Endodermal cell (in vitro differentiated cells): ENCODE data around the gene AK9. TPM values are rescaled to one million over a fixed set of nuclear protein-coding genes. Genes with fewer than 3 reads are reported as not detected.
"Not testable (repeated sequence)": the region's sequence is repeated elsewhere in the genome, so short reads cannot be mapped to it uniquely, and the experiment has no call there.

Source experiments
- DNase-seq: peaks from one replicate; pipeline ENCODE4 v3.0.0-alpha.2; 2017
- H3K27ac ChIP-seq: 2 replicates; pipeline ENCODE4 v1.5.1; 2013; ENCODE audit warnings: mild to moderate bottlenecking, low read depth, low read length, moderate library complexity
- H3K27me3 ChIP-seq: 2 replicates; pipeline ENCODE4 v1.6.1; 2013; ENCODE audit warnings: mild to moderate bottlenecking, low read length, moderate library complexity; ENCODE audit not compliant: insufficient read depth, control insufficient read depth, poor library complexity, severe bottlenecking
- H3K36me3 ChIP-seq: 2 replicates; pipeline ENCODE4 v1.7.0; 2013; ENCODE audit warnings: mild to moderate bottlenecking, low read length, moderate library complexity; ENCODE audit not compliant: control insufficient read depth, insufficient read depth
- H3K4me1 ChIP-seq: one replicate; pipeline ENCODE4 v1.7.0; 2013; ENCODE audit warnings: low read length; ENCODE audit not compliant: control insufficient read depth, insufficient read depth
- H3K4me3 ChIP-seq: 2 replicates; pipeline ENCODE4 v1.5.1; 2013; ENCODE audit warnings: mild to moderate bottlenecking, low read length, moderate library complexity
- H3K9ac ChIP-seq: 2 replicates; pipeline ENCODE4 v1.6.1; 2013; ENCODE audit warnings: mild to moderate bottlenecking, low read length, moderate library complexity; ENCODE audit not compliant: poor library complexity, severe bottlenecking; ENCODE audit errors: extremely low read depth
- H3K9me3 ChIP-seq: 2 replicates; pipeline ENCODE4 v1.6.1; 2013; ENCODE audit warnings: mild to moderate bottlenecking, low read length, moderate library complexity; ENCODE audit not compliant: control insufficient read depth
- H3K27ac Mint-ChIP-seq: 2 replicates; pipeline ENCODE4 v1.8.0; 2020; ENCODE audit warnings: mixed read lengths
- H3K27me3 Mint-ChIP-seq: 2 replicates; pipeline ENCODE4 v1.8.0; 2021; ENCODE audit warnings: mild to moderate bottlenecking, mixed read lengths; ENCODE audit not compliant: insufficient read depth
- H3K36me3 Mint-ChIP-seq: 2 replicates; pipeline ENCODE4 v1.8.0; 2020; ENCODE audit warnings: low read depth, mixed read lengths
- H3K4me1 Mint-ChIP-seq: 2 replicates; pipeline ENCODE4 v1.8.0; 2020; ENCODE audit warnings: mixed read lengths
- H3K4me3 Mint-ChIP-seq: 2 replicates; pipeline ENCODE4 v1.8.0; 2020; ENCODE audit warnings: mild to moderate bottlenecking, moderate library complexity, mixed read lengths
- H3K9me3 Mint-ChIP-seq: 2 replicates; pipeline ENCODE4 v1.8.0; 2020; ENCODE audit warnings: mild to moderate bottlenecking, mixed read lengths
- WGBS, 2 experiments: methylation state at CpG; one replicate each; pipeline versions ENCODE4 v1.1.5 to v1.1.7; 2013; ENCODE audit warnings: missing lambda C conversion rate in 2 of 2, mixed read lengths in 1 of 2; ENCODE audit not compliant: insufficient coverage in 1 of 2, insufficient read length in 1 of 2; 5-methylcytosine and 5-hydroxymethylcytosine counted together
- total RNA-seq, 2 donors: library from RNA; stranded (reverse); fragmentation: NEBNext Ultra II Directional in 1 of 2; extraction: Animal tissue kit (Norgen Biotek cat#: 25700) in 1 of 2; gene quantifications; 2 replicates in 1 of 2; 3 replicates in 1 of 2; pipeline ENCODE4 v1.2.1, GENCODE V29; 2021
- TF ChIP-seq, protein P1 (sequence below): fragments of 200-600 bp; sonication (generic); conservative IDR thresholded peaks from 2 replicates; pipeline ENCODE4 v1.5.0; 2021; ENCODE audit warnings: antibody characterized with exemption, mild to moderate bottlenecking

The AK9 gene
- total RNA-seq, 2 donors from 2014 or later = 1.8 to 2.7 TPM

DNA sequence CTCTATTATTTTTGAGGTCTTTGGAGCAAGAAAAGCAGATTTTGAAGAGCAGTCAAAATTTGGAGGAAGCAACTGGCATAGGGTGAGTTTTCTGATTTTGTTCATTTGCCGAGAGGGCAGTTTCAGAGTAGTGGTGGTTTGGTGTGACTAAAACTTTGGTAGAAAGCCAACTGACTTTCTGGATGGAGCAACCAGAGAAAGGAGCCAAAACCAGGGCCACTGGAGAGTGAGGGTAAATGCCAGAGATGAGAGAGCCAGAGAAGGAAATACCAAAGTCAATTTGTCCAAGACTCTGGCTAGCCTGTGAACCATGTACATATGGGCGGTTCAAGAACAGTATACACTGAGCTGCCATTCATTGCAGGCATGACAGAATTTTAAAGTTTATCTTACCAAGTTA, 167.5 kb downstream of the AK9 start:
- WGBS, 2 experiments = 87 to 90% methylated on average over 2 of the region's 2 CpGs
- no peak overlapping the region for H3K4me3 ChIP-seq
- no peak overlapping the region for H3K9ac ChIP-seq
- no peak overlapping the region for H3K4me3 Mint-ChIP-seq
- TF ChIP-seq, protein P1, sequence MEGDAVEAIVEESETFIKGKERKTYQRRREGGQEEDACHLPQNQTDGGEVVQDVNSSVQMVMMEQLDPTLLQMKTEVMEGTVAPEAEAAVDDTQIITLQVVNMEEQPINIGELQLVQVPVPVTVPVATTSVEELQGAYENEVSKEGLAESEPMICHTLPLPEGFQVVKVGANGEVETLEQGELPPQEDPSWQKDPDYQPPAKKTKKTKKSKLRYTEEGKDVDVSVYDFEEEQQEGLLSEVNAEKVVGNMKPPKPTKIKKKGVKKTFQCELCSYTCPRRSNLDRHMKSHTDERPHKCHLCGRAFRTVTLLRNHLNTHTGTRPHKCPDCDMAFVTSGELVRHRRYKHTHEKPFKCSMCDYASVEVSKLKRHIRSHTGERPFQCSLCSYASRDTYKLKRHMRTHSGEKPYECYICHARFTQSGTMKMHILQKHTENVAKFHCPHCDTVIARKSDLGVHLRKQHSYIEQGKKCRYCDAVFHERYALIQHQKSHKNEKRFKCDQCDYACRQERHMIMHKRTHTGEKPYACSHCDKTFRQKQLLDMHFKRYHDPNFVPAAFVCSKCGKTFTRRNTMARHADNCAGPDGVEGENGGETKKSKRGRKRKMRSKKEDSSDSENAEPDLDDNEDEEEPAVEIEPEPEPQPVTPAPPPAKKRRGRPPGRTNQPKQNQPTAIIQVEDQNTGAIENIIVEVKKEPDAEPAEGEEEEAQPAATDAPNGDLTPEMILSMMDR = no peak
- no peaks in the 10 kb centered on the region for H3K4me1 Mint-ChIP-seq
- H3K9me3 ChIP-seq = peaks cover 18% of the 10 kb centered on the region
- peaks cover 26% of the 10 kb centered on the region for H3K9me3 Mint-ChIP-seq
- H3K27me3 Mint-ChIP-seq = no peaks in the 10 kb centered on the region
- no peak overlapping the region for H3K27ac ChIP-seq
- H3K4me1 ChIP-seq = no peaks in the 10 kb centered on the region
- H3K27me3 ChIP-seq = no peaks in the 10 kb centered on the region
- DNase-seq = no peak
- no peaks in the 10 kb centered on the region for H3K36me3 ChIP-seq
- peaks cover 3% of the 10 kb centered on the region for H3K36me3 Mint-ChIP-seq
- no peak overlapping the region for H3K27ac Mint-ChIP-seq

DNA sequence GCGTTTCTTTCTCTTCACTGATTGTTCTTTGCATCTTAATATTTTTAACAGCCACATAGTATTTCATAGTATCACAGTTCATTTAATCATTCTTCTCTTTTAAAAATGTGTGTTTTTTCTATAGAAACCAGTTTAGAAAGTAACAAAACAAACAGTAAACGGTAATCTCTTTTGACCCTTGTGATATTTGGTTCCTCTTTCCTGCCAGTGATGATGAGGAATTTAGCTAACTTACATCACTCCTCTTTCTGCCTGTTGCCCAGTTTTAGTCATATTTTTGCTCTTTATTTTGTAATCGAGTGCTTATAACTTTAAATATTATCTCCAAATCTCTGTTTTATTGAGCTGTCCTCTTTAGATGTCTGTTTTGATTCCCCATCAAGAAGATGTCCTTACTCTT, 169.9 kb downstream of the AK9 start:
- no peaks in the 10 kb centered on the region for H3K27me3 Mint-ChIP-seq
- Histone ChIP-seq H3K9me3 (peaks cover 18% of the 10 kb centered on the region), H3K27me3 (no peaks in the 10 kb centered on the region), H3K36me3 (no peaks in the 10 kb centered on the region), H3K9ac (no peak overlapping the region), H3K4me3 (no peak overlapping the region), H3K27ac (no peak overlapping the region), H3K4me1 (no peaks in the 10 kb centered on the region)
- H3K9me3 Mint-ChIP-seq = peaks cover 26% of the 10 kb centered on the region
- no peaks in the 10 kb centered on the region for H3K4me1 Mint-ChIP-seq
- no peak overlapping the region for H3K4me3 Mint-ChIP-seq
- TF ChIP-seq, protein P1 = no peak
- H3K36me3 Mint-ChIP-seq = peaks cover 3% of the 10 kb centered on the region
- no peak for DNase-seq
- WGBS, 2 experiments = 92 to 94% methylated on average over 2 to 3 of the region's 3 CpGs
- no peak overlapping the region for H3K27ac Mint-ChIP-seq

DNA sequence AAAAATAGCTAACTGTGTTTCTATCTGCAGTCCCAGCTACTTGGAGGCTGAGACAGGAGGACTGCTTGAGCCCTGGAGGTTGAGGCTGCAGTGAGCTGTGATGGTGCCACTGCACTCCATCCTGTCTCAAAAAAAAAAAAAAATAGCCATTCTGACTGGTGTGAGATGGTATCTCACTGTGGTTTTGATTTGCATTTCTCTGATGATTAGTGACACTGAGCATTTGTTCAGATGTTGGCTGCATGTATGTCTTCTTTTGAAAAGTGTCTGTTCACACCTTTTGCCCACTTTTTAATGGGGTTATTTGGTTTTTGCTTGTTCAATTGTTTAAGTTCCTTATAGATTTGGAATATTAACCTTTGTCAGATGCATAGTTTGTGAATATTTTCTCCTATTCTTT, 171.4 kb downstream of the AK9 start:
- not testable (repeated sequence) for H3K4me3 Mint-ChIP-seq, H3K36me3 ChIP-seq, H3K27ac Mint-ChIP-seq, H3K27ac ChIP-seq, H3K27me3 ChIP-seq, DNase-seq, H3K9ac ChIP-seq, H3K36me3 Mint-ChIP-seq, H3K4me1 Mint-ChIP-seq, H3K27me3 Mint-ChIP-seq, H3K4me1 ChIP-seq, H3K4me3 ChIP-seq
- peaks cover 14% of the 10 kb centered on the region for H3K9me3 Mint-ChIP-seq
- H3K9me3 ChIP-seq = peaks cover 15% of the 10 kb centered on the region

DNA sequence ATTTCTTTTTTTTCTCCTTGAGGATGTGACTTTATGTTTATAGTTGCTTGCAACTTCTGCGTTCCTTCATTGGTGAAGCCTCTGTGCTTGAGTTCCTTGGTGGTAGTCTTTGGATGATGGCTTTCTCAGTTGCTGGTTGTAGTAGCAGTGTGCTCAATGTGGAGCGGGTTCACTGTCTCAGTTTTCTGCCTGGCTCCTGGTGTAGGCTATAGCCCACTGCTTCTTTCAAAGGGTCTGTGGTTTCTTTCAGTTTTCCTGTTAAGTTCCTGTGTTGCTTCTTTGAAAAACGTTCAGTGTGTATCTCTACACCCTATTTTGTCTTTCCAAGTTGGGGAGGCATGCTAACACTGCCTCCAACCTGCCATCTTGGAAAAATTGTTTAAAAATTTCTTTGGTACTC, 174.1 kb downstream of the AK9 start:
- Histone ChIP-seq H3K4me3 (no peak overlapping the region), H3K36me3 (no peaks in the 10 kb centered on the region), H3K9ac (no peak overlapping the region), H3K9me3 (no peaks in the 10 kb centered on the region), H3K27ac (no peak overlapping the region), H3K27me3 (no peaks in the 10 kb centered on the region), H3K4me1 (no peaks in the 10 kb centered on the region)
- WGBS, 2 experiments = 56 to 100% methylated on average over 1 to 3 of the region's 3 CpGs
- no peaks in the 10 kb centered on the region for H3K36me3 Mint-ChIP-seq
- no peak overlapping the region for H3K27ac Mint-ChIP-seq
- H3K4me1 Mint-ChIP-seq = peaks cover 8% of the 10 kb centered on the region
- TF ChIP-seq, protein P1 = no peak
- no peak overlapping the region for H3K4me3 Mint-ChIP-seq
- H3K9me3 Mint-ChIP-seq = no peaks in the 10 kb centered on the region
- H3K27me3 Mint-ChIP-seq = no peaks in the 10 kb centered on the region
- no peak for DNase-seq
